HG03342 (cell line): ENCODE data around the gene CDK5RAP3.
"Not testable (repeated sequence)": the region's sequence is repeated elsewhere in the genome, so short reads cannot be mapped to it uniquely, and the experiment has no call there.

ENCODE experiments used
- ATAC-seq: cut with Tn5 transposase; IDR thresholded peaks from one replicate; pipeline ENCODE4 v1.9.1; 2021; ENCODE audit warnings: mild to moderate bottlenecking, moderate library complexity; ENCODE audit not compliant: unreplicated experiment

The CDK5RAP3 gene

GRCh38 chr17:47996201-47996600 is 25.3 kb downstream of the CDK5RAP3 start:
- ATAC-seq = no peak

DNA sequence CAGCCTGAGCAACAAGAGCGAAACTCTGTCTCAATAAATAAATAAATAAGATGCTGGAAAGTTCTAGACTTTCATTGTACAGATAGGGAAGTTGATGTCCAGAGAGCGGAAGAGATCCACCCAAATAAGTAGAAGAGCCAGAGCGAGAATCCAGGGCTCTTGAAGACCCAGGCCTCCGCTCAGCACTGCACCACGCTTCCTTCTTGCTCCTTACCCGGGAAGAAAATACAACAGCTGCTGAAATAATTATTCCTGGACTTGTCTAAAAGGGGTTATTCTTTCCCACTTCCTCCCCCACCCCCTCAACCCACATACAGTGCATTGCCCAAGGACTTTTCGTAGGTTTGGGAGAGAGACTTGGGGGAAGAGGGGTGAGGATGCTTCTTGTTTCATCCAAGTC is 26.7 kb downstream of the CDK5RAP3 start:
- no peak for ATAC-seq

DNA sequence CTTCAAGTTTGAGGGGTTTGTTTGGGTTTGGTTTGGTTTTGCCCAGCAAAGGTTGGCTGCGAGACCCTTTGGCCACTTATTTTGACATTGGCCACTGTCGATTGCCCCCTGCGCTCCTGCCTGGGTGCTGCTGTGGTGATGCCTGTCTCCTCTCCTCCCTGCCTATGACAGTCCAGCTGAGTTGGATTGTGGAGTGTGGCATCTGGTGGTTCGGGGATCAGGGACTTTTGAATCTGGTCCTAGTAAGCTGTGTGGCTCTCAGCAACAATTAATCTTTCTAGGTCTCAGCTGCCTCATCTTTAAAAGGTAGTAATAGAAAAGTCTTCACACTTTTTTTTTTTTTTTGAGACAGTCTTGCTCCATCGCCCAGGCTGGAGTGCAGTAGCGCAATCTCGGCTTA is 27.1 kb downstream of the CDK5RAP3 start:
- ATAC-seq = no peak

GRCh38 chr17:47999582-47999981 is 28.7 kb downstream of the CDK5RAP3 start:
- ATAC-seq = no peak

DNA sequence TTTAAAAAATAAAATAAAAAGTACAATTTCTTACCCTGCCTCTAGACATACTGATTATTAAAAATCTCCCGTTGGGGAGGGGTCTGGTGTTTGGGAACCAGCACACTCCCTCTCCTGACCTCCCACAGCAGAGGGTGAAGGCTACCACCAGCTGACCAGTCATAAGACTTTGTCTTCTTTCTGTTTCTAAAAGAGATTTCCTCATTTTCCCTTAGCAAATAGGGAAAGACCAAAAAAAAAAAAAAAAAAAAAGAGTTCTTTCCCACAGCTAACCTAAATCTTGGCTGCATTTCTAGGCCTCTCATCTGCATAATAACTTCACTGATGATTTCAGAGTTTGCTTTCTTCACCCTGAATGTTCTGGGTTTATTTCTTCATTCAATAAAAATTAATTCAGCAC is 30.3 kb downstream of the CDK5RAP3 start:
- ATAC-seq = no peak

- not testable (repeated sequence) for ATAC-seq
Measured at GRCh38 chr17:48001657-48002056, 30.7 kb downstream of the CDK5RAP3 start.

DNA sequence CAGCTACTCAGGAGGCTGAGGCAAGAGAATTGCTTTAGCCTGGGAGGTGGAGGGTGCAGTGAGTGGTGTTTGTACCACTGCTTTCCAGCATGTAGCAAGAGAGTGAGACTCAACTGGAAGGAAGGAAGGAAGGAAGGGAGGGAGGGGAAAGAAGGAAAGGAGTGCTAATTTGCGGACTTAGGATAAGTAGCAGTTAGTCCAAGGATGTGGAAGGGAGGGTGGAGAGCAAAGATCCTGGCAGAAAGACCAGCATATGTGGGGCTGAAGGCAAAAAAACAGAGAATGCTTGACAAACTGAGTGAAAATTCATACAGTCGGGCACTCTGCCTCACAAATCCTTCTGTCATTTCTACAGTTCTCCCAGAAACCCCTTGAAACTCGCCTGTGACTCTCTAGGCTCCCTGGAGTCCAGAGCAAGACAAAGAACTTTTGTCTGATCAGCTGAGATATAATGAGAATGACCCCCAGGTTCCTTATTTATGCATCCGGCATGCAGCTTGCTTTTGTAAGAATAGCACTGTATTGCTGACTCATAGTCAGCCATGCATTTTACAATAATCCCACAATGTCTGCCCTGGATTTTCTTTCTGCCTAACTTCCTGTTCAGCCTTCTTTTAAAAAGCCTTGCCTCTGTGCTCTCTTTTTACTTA is 31.5 kb downstream of the CDK5RAP3 start:
- no peak for ATAC-seq

DNA sequence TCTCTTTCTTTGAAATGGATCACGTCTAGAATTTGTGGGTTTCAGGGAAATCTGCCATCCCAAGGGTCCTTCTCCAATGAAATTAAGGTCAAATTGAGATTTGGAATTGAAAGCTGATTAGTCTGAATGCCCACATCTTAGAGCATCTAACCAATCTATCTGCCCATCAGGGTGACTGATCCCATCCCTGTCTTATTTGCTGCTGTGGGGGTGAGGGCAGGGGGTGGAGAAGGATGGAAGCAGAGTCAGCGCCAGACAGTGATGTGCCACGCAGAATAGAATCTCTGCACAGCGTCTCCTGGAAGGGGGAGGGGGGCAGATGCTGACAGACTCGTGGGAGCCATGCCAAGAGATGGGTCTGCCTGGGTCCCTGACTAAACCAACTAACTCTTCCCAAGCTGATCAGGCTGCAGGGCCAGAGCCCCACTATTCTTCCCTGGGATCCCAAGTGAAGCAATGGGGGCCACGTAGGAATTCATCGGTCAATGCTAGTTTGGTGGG is 32.1 kb downstream of the CDK5RAP3 start:
- ATAC-seq = no peak

DNA sequence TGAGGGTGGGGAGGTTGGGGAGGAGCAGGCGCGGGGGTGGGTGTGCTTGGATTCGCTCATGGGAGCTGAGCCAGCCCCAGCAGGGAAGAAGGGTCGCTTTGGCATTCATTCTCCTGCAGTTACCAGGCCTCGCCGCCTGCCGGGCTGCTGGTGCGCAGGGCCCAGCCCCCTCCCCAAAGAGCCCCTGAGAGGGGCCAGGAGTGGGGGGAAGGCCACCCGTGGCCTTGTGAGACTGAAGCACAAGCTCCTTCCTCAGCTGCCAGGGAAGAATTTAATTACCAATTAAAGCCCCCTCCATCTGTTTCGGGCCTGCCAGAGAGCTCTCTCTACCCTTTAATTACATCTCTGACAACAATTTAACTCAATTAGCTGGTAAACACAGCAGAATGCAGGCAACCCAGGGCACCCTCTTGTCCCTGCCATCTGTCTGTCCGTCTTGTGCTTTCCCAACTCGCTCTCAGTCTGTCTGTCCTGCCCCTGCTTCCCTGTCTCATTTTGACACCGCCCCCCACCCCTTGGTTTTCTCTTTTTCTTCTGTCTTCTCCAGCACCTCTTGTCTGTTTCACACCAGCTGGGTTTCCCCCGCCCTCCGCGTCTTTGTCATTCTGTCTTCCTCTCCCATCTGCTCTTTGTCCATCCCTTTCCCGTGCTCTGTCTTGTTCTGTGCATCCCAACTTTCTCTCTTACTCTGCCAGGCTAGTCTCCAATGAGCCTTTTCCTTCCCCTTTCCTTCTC is 32.7 kb downstream of the CDK5RAP3 start:
- ATAC-seq = no peak

DNA sequence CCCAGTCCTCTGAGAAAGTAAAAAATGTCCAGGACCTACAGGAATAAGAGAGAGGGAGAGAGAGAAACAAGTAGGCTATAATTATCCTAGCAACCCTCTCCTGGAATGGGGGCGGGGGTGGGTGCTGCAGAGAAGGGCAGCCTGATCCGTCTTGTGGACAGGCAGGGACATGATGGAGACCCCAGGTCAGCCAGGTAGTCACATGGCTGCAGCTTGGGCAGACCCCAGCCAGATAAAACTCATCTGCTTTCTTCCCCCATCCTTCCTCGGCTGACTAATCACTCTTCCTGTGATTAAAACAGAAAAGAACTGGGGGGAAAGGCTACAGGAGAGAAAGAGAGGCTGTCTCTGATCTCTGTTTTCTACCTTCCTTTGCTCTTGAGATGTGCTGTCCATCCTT is 34.1 kb downstream of the CDK5RAP3 start:
- no peak for ATAC-seq

- ATAC-seq = no peak
Measured at GRCh38 chr17:48006936-48007709, 36.2 kb downstream of the CDK5RAP3 start.

DNA sequence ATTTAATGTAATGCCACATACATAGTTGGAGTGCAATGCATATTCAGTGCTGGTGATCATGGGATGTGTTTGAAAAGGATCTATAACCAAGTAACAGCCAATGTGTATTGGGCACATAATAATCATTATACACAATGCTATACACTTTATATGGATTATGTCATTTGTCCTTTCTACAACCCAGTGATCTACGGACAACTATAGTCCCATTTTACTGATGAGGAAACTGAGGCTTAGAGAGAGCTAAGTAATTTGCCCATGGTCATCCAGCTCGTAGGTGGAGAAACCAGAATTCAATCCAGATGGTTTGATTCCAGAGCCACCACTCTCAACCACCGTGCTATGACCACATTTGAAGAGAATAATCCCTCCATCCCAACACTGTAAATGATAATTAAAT is 39.3 kb downstream of the CDK5RAP3 start:
- ATAC-seq = no peak

DNA sequence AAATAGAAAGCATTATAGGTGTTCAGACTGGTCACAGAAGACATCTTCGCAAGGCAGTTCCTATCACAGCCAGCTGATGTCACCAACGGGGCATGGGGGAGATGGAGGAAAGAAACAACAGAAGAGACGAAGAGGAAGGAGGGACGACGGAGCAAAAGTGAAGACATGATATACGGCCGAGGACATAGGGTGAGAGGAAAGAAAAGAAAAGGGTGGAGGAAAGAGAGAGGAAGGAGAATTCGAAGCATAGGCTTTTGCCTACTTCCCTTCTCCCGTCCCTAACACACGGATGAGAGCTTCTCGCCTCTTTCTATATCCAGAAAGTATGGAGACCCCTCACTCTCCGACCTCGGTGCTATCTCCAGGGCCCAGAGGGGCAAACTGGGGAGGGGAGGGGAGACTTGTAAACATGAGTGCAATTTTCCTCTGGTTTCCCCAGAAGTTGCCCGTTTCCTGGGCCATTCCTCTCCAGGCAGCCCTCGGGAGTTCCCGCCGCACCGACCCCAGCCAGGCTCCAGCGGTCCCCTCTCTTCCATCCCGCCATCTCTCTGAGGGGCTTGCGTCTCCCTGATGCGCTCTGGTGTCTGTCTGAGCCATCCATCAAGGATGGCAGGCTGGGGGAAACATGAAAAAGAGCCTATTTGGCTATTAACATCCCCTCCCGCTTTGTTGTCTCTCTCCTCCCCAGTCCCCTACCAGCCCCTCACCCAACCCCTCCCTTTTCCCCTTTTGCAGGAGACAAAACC is 40.7 kb downstream of the CDK5RAP3 start:
- no peak for ATAC-seq

GRCh38 chr17:48012151-48012520 is 41.2 kb downstream of the CDK5RAP3 start:
- ATAC-seq = no peak

DNA sequence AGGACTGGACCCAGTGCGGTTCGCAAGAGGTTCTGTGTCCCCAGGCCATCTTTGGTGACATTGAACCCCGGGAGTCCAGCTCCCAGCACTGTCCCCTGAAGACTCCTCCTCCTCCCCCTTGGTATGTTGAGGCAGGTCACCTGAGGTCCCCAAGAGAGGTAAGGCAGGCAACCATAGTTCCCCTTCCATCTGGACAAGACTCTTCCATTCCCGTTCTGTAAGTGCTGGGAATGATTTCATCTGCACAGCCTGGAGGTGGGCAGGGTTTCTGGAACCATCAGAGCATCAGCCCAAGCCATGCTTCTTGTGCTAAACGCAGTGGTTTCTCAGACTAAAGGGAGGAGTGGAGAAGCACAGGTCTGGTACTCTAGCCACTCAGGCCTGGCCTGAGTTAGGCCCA is 41.7 kb downstream of the CDK5RAP3 start:
- no peak for ATAC-seq

GRCh38 chr17:48013876-48014594 is 43.1 kb downstream of the CDK5RAP3 start:
- no peak for ATAC-seq

DNA sequence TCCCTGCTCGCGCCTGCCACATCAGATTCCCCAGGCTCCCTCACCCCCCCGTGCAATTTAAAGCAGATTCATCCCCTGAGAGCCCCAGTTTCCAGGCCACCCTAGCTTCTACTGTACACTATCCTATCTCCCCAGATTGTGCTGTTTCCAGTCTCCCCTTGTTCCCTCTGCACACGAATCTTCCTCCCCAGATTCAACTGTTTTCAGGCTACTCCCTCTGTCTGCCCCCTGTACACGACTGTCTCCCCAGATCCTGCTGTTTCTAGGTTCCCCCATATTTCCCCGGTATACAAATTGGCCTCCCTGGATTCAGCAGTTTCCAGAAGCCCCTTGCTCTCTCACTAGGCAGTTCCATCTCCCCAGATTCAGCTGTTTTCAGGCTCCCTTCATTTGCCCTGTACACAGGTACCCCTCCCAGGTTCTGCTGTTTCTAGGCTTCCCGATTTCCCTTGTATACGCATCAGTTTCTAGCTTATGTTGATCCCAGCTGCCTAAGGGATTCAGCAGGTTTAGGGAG is 43.7 kb downstream of the CDK5RAP3 start:
- no peak for ATAC-seq

GRCh38 chr17:48016112-48016511 is 45.2 kb downstream of the CDK5RAP3 start:
- no peak for ATAC-seq

DNA sequence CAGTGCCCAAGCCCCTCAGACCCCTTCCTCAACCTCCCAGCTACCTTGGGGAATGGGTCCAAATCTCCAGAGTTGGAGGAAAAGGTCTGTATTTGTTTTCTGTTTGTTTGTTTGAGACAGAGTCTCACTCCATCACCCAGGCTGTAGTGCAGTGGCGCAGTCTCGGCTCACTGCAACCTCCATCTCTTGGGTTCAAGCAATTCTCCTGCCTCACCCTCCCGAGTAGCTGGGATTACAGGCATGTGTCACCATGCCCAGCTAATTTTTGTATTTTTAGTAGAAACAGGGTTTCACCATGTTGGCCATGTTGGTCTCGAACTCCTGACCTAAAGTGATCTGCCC is 46.9 kb downstream of the CDK5RAP3 start:
- not testable (repeated sequence) for ATAC-seq

- no peak for ATAC-seq
Measured at GRCh38 chr17:48021934-48022333, 51.0 kb downstream of the CDK5RAP3 start.
